ENCODE data around the gene CTNNA1.

Gene CTNNA1

GRCh38 chr5:138943599-138944173 is 190.5 kb downstream of the CTNNA1 start:
- no peaks in the 10 kb centered on the region for H3K9me3 ChIP-seq (ENCODE audit: control insufficient read depth, low read length)
- no peak overlapping the region for H3K27ac ChIP-seq (ENCODE audit: insufficient read depth, low read length, poor library complexity, severe bottlenecking)
- H3K4me3 ChIP-seq (ENCODE audit: insufficient read depth, low read depth, low read length, poor library complexity, severe bottlenecking): no peak overlapping the region
- no peak for DNase-seq
- H3K4me1 ChIP-seq (ENCODE audit: control insufficient read depth, insufficient read depth, low read length, poor library complexity, severe bottlenecking): no peaks in the 10 kb centered on the region
- H3K27me3 ChIP-seq (replicated peaks; ENCODE audit: control insufficient read depth, insufficient read depth, low read length, poor library complexity, severe bottlenecking): no peaks in the 10 kb centered on the region
- H3K36me3 ChIP-seq (ENCODE audit: control insufficient read depth, insufficient read depth, low read length): no peaks in the 10 kb centered on the region

- no peaks in the 10 kb centered on the region for H3K4me1 ChIP-seq (ENCODE audit: control insufficient read depth, insufficient read depth, low read length, poor library complexity, severe bottlenecking)
- no peaks in the 10 kb centered on the region for H3K36me3 ChIP-seq (ENCODE audit: control insufficient read depth, insufficient read depth, low read length)
- no peak for DNase-seq
- H3K9me3 ChIP-seq (ENCODE audit: control insufficient read depth, low read length): no peaks in the 10 kb centered on the region
- H3K4me3 ChIP-seq (ENCODE audit: insufficient read depth, low read depth, low read length, poor library complexity, severe bottlenecking): no peak overlapping the region
- H3K27me3 ChIP-seq (replicated peaks; ENCODE audit: control insufficient read depth, insufficient read depth, low read length, poor library complexity, severe bottlenecking): no peaks in the 10 kb centered on the region
- no peak overlapping the region for H3K27ac ChIP-seq (ENCODE audit: insufficient read depth, low read length, poor library complexity, severe bottlenecking)
Measured at GRCh38 chr5:138944527-138945322, 191.5 kb downstream of the CTNNA1 start.

- Histone ChIP-seq H3K4me3 (ENCODE audit: insufficient read depth, low read depth, low read length, poor library complexity, severe bottlenecking) (no peak overlapping the region), H3K27ac (ENCODE audit: insufficient read depth, low read length, poor library complexity, severe bottlenecking) (no peak overlapping the region), H3K27me3 (replicated peaks; ENCODE audit: control insufficient read depth, insufficient read depth, low read length, poor library complexity, severe bottlenecking) (no peaks in the 10 kb centered on the region), H3K9me3 (ENCODE audit: control insufficient read depth, low read length) (no peaks in the 10 kb centered on the region), H3K4me1 (ENCODE audit: control insufficient read depth, insufficient read depth, low read length, poor library complexity, severe bottlenecking) (no peaks in the 10 kb centered on the region), H3K36me3 (ENCODE audit: control insufficient read depth, insufficient read depth, low read length) (no peaks in the 10 kb centered on the region)
- no peak for DNase-seq
Measured at GRCh38 chr5:138945421-138946240, 192.4 kb downstream of the CTNNA1 start.

- Histone ChIP-seq H3K4me3 (ENCODE audit: insufficient read depth, low read depth, low read length, poor library complexity, severe bottlenecking) (no peak overlapping the region), H3K36me3 (ENCODE audit: control insufficient read depth, insufficient read depth, low read length) (no peaks in the 10 kb centered on the region), H3K27ac (ENCODE audit: insufficient read depth, low read length, poor library complexity, severe bottlenecking) (no peak overlapping the region), H3K27me3 (replicated peaks; ENCODE audit: control insufficient read depth, insufficient read depth, low read length, poor library complexity, severe bottlenecking) (no peaks in the 10 kb centered on the region), H3K4me1 (ENCODE audit: control insufficient read depth, insufficient read depth, low read length, poor library complexity, severe bottlenecking) (no peaks in the 10 kb centered on the region), H3K9me3 (ENCODE audit: control insufficient read depth, low read length) (no peaks in the 10 kb centered on the region)
- DNase-seq: no peak
Measured at GRCh38 chr5:138946241-138946623, 193.0 kb downstream of the CTNNA1 start.

- no peak overlapping the region for H3K27ac ChIP-seq (ENCODE audit: insufficient read depth, low read length, poor library complexity, severe bottlenecking)
- no peaks in the 10 kb centered on the region for H3K9me3 ChIP-seq (ENCODE audit: control insufficient read depth, low read length)
- no peaks in the 10 kb centered on the region for H3K36me3 ChIP-seq (ENCODE audit: control insufficient read depth, insufficient read depth, low read length)
- DNase-seq: no peak
- no peaks in the 10 kb centered on the region for H3K4me1 ChIP-seq (ENCODE audit: control insufficient read depth, insufficient read depth, low read length, poor library complexity, severe bottlenecking)
- H3K4me3 ChIP-seq (ENCODE audit: insufficient read depth, low read depth, low read length, poor library complexity, severe bottlenecking): no peak overlapping the region
- H3K27me3 ChIP-seq (replicated peaks; ENCODE audit: control insufficient read depth, insufficient read depth, low read length, poor library complexity, severe bottlenecking): no peaks in the 10 kb centered on the region
Measured at GRCh38 chr5:138946831-138947560, 193.8 kb downstream of the CTNNA1 start.

- Histone ChIP-seq H3K4me1 (ENCODE audit: control insufficient read depth, insufficient read depth, low read length, poor library complexity, severe bottlenecking) (no peaks in the 10 kb centered on the region), H3K4me3 (ENCODE audit: insufficient read depth, low read depth, low read length, poor library complexity, severe bottlenecking) (no peak overlapping the region), H3K27ac (ENCODE audit: insufficient read depth, low read length, poor library complexity, severe bottlenecking) (no peak overlapping the region), H3K27me3 (replicated peaks; ENCODE audit: control insufficient read depth, insufficient read depth, low read length, poor library complexity, severe bottlenecking) (no peaks in the 10 kb centered on the region), H3K36me3 (ENCODE audit: control insufficient read depth, insufficient read depth, low read length) (no peaks in the 10 kb centered on the region), H3K9me3 (ENCODE audit: control insufficient read depth, low read length) (no peaks in the 10 kb centered on the region)
- DNase-seq: no peak
Measured at GRCh38 chr5:138947780-138948179, 194.6 kb downstream of the CTNNA1 start.

- H3K27ac ChIP-seq (ENCODE audit: insufficient read depth, low read length, poor library complexity, severe bottlenecking): no peak overlapping the region
- H3K9me3 ChIP-seq (ENCODE audit: control insufficient read depth, low read length): no peaks in the 10 kb centered on the region
- no peak for DNase-seq
- H3K27me3 ChIP-seq (replicated peaks; ENCODE audit: control insufficient read depth, insufficient read depth, low read length, poor library complexity, severe bottlenecking): no peaks in the 10 kb centered on the region
- H3K36me3 ChIP-seq (ENCODE audit: control insufficient read depth, insufficient read depth, low read length): no peaks in the 10 kb centered on the region
- H3K4me1 ChIP-seq (ENCODE audit: control insufficient read depth, insufficient read depth, low read length, poor library complexity, severe bottlenecking): peaks cover 3% of the 10 kb centered on the region
- no peak overlapping the region for H3K4me3 ChIP-seq (ENCODE audit: insufficient read depth, low read depth, low read length, poor library complexity, severe bottlenecking)
Measured at GRCh38 chr5:138948471-138949222, 195.4 kb downstream of the CTNNA1 start.

- Histone ChIP-seq H3K27me3 (replicated peaks; ENCODE audit: control insufficient read depth, insufficient read depth, low read length, poor library complexity, severe bottlenecking) (no peaks in the 10 kb centered on the region), H3K27ac (ENCODE audit: insufficient read depth, low read length, poor library complexity, severe bottlenecking) (no peak overlapping the region), H3K36me3 (ENCODE audit: control insufficient read depth, insufficient read depth, low read length) (no peaks in the 10 kb centered on the region), H3K4me3 (ENCODE audit: insufficient read depth, low read depth, low read length, poor library complexity, severe bottlenecking) (no peak overlapping the region), H3K4me1 (ENCODE audit: control insufficient read depth, insufficient read depth, low read length, poor library complexity, severe bottlenecking) (peaks cover 5% of the 10 kb centered on the region), H3K9me3 (ENCODE audit: control insufficient read depth, low read length) (no peaks in the 10 kb centered on the region)
- no peak for DNase-seq
Measured at GRCh38 chr5:138949223-138949574, 196.0 kb downstream of the CTNNA1 start.

GRCh38 chr5:138949988-138950387 is 196.8 kb downstream of the CTNNA1 start:
- no peaks in the 10 kb centered on the region for H3K36me3 ChIP-seq (ENCODE audit: control insufficient read depth, insufficient read depth, low read length)
- no peak overlapping the region for H3K27ac ChIP-seq (ENCODE audit: insufficient read depth, low read length, poor library complexity, severe bottlenecking)
- no peaks in the 10 kb centered on the region for H3K27me3 ChIP-seq (replicated peaks; ENCODE audit: control insufficient read depth, insufficient read depth, low read length, poor library complexity, severe bottlenecking)
- H3K4me1 ChIP-seq (ENCODE audit: control insufficient read depth, insufficient read depth, low read length, poor library complexity, severe bottlenecking): peaks cover 5% of the 10 kb centered on the region
- no peaks in the 10 kb centered on the region for H3K9me3 ChIP-seq (ENCODE audit: control insufficient read depth, low read length)
- no peak for DNase-seq
- no peak overlapping the region for H3K4me3 ChIP-seq (ENCODE audit: insufficient read depth, low read depth, low read length, poor library complexity, severe bottlenecking)
